Keratinocyte (primary cell): Measurements from ENCODE around the gene GDPD5. TPM values are rescaled to one million over a fixed set of nuclear protein-coding genes. Genes with fewer than 3 reads are reported as not detected.

Experiments
- DNase-seq: peaks from one replicate; pipeline ENCODE4 v3.0.0-alpha.2; 2011; ENCODE audit warnings: low read depth, missing footprints, low spot score
- FAIRE-seq: peaks from 2 replicates; lab custom pipeline; 2011; peaks lifted over from hg19 to GRCh38; lab: Jason Lieb, UNC
- H2AFZ ChIP-seq: 2 replicates; pipeline ENCODE4 v1.6.0; 2012; ENCODE audit warnings: low read length, control low read depth, inconsistent platforms; ENCODE audit not compliant: control insufficient read depth
- H3K27ac ChIP-seq: 2 replicates; pipeline ENCODE4 v1.5.1; 2011; ENCODE audit warnings: low read length; ENCODE audit not compliant: control insufficient read depth, insufficient read depth
- H3K27me3 ChIP-seq: 3 replicates; pipeline ENCODE4 v1.6.0; 2011; ENCODE audit warnings: low read length; ENCODE audit not compliant: control insufficient read depth, insufficient read depth; ENCODE audit errors: extremely low read depth
- H3K36me3 ChIP-seq, 2 experiments: 2 replicates in 1 of 2; 3 replicates in 1 of 2; pipeline ENCODE4 v1.5.1; 2011; ENCODE audit warnings: low read length in 2 of 2, mild to moderate bottlenecking in 1 of 2; ENCODE audit not compliant: control insufficient read depth in 2 of 2, insufficient read depth in 2 of 2; ENCODE audit errors: extremely low read depth in 1 of 2
- H3K4me1 ChIP-seq: 3 replicates; pipeline ENCODE4 v1.5.1; 2011; ENCODE audit warnings: low read length; ENCODE audit not compliant: control insufficient read depth, insufficient read depth; ENCODE audit errors: extremely low read depth
- H3K4me2 ChIP-seq: 3 replicates; pipeline ENCODE4 v1.6.0; 2011; ENCODE audit warnings: low read depth, low read length; ENCODE audit not compliant: control insufficient read depth, insufficient read depth; ENCODE audit errors: extremely low read depth
- H3K4me3 ChIP-seq, 3 experiments: fragments of 200-600 bp in 1 of 3; sonication (generic) in 1 of 3; 2 replicates in 2 of 3; 3 replicates in 1 of 3; pipeline ENCODE4 v1.5.1; 2011 to 2016; ENCODE audit warnings: low read length in 3 of 3, mild to moderate bottlenecking in 3 of 3, control low read depth in 2 of 3, inconsistent platforms in 1 of 3, low read depth in 1 of 3, mixed read lengths in 1 of 3, mixed run types in 1 of 3, moderate library complexity in 1 of 3; ENCODE audit not compliant: control insufficient read depth in 2 of 3, insufficient read depth in 2 of 3; ENCODE audit errors: extremely low read depth in 1 of 3
- H3K79me2 ChIP-seq: 2 replicates; pipeline ENCODE4 v1.6.0; 2012; ENCODE audit warnings: low read length; ENCODE audit not compliant: control insufficient read depth, insufficient read depth
- H3K9ac ChIP-seq: 3 replicates; pipeline ENCODE4 v1.6.0; 2011; ENCODE audit warnings: low read length; ENCODE audit not compliant: control insufficient read depth, insufficient read depth; ENCODE audit errors: extremely low read depth
- H3K9me1 ChIP-seq: 3 replicates; pipeline ENCODE4 v1.6.0; 2011; ENCODE audit warnings: low read length; ENCODE audit not compliant: control insufficient read depth, insufficient read depth; ENCODE audit errors: extremely low read depth
- H3K9me3 ChIP-seq: 2 replicates; pipeline ENCODE4 v1.5.1; 2012; ENCODE audit warnings: low read depth, low read length; ENCODE audit not compliant: control insufficient read depth
- H4K20me1 ChIP-seq: 3 replicates; pipeline ENCODE4 v1.6.0; 2011; ENCODE audit warnings: low read length; ENCODE audit not compliant: control insufficient read depth, insufficient read depth; ENCODE audit errors: extremely low read depth
- EZH2 ChIP-seq: IDR thresholded peaks from one replicate; pipeline ENCODE4 v1.6.1; 2012; ENCODE audit warnings: inconsistent platforms, mild to moderate bottlenecking, low read length, moderate library complexity
- dilution Hi-C: fragments of 300-500 bp; cut with MboI; formaldehyde crosslinking; loops from one replicate; pipeline ENCODE4 v1.7.0; 2020; ENCODE audit warnings: low sequenced_read_pairs; ENCODE audit not compliant: extremely low pct_ligation_motif_present
- polyA plus RNA-seq, 5 experiments: library from polyadenylated mRNA; depleted of rRNA in 3 of 5; stranded (reverse) in 3 of 5; stranded (forward) in 1 of 5; unstranded in 1 of 5; fragments of >200 nt; gene quantifications; 1 replicate in 1 of 5; 2 replicates in 3 of 5; 3 replicates in 1 of 5; pipeline versions ENCODE4 v1.2.1 to v1.2.3, GENCODE V29; 2011 to 2012; ENCODE audit warnings: missing spikeins in 2 of 5, low read depth in 1 of 5, low replicate concordance in 1 of 5
- TF ChIP-seq, protein P1 (sequence below), 3 experiments: IDR thresholded peaks in 1 of 3; conservative IDR thresholded peaks in 1 of 3; optimal IDR thresholded peaks in 1 of 3; 2 replicates in 2 of 3; 3 replicates in 1 of 3; pipeline versions ENCODE3 to v1.5.1; 2011; ENCODE audit warnings: low read length in 3 of 3, mild to moderate bottlenecking in 3 of 3, moderate library complexity in 2 of 3, control low read depth in 1 of 3, inconsistent platforms in 1 of 3; ENCODE audit not compliant: insufficient read depth in 2 of 3; ENCODE audit errors: extremely low read depth in 1 of 3

GDPD5 gene
- polyA plus RNA-seq, 1 donor (not counting 4 experiments of a cell fraction or from before 2014, with no cell fraction given) = 2.1 TPM

DNA sequence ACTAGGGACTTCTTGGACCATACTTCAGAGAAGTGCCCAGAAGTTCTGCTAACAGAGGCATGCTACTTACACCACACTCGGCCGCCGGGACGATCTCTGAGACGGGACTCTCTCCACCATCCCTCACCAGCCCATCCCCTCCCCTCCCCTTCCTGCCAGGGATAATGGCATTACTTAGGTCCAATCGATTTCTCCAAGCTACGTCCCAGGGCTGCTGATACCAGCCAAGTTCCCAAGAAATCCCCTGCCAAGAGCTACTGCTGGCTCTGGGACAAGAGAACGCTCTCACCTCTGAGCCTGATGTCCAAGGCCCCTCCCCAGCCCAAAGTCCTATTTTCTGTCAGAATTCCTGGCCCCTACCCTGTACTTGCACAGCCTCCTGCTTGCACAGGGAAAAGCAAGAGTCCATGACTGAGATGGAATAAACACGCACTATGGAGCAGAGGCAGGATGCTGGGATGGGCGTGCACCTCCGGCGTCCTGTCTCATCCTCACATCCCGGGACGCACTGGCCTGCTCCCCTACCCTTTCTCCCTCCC, 42.7 kb downstream of the GDPD5 start:
- no peaks in the 10 kb centered on the region for H4K20me1 ChIP-seq
- FAIRE-seq = no peak

DNA sequence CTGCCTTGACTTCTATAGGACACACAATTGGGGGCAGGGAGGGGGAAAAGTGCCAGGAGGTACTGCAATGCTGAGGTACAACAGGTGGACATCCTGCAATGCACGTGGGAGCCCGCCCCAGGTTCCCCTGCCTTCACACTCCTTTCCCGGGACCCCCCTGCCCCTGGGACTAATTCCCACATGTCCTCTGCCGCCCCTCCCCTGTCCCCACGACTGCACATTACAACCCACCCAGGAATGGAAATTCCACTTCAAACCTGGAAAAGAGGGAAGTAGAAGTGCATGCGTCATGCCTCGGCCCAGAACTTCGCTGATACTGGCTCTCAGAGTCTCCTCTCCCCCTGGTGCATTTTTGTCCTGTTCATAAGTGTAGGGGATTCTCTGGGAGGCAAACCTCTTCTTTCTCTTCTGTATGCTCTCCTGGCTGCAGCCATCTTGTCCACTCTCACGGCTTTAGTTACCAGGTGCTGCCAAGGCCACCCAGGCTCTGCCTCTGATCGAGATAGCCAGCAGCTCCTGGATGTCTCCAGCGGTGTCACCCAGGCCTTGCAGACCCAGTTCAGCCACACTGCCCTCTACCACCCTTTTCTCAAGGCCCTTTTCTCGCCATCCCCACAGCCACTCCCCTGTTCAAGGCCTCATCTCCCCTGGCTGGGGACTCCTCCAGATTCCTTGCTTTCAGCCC, 43.7 kb downstream of the GDPD5 start:
- no peak for TF ChIP-seq EZH2
- TF ChIP-seq, protein P1, sequence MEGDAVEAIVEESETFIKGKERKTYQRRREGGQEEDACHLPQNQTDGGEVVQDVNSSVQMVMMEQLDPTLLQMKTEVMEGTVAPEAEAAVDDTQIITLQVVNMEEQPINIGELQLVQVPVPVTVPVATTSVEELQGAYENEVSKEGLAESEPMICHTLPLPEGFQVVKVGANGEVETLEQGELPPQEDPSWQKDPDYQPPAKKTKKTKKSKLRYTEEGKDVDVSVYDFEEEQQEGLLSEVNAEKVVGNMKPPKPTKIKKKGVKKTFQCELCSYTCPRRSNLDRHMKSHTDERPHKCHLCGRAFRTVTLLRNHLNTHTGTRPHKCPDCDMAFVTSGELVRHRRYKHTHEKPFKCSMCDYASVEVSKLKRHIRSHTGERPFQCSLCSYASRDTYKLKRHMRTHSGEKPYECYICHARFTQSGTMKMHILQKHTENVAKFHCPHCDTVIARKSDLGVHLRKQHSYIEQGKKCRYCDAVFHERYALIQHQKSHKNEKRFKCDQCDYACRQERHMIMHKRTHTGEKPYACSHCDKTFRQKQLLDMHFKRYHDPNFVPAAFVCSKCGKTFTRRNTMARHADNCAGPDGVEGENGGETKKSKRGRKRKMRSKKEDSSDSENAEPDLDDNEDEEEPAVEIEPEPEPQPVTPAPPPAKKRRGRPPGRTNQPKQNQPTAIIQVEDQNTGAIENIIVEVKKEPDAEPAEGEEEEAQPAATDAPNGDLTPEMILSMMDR (optimal IDR thresholded peaks at IDR 0.05 in 1 of 3, IDR thresholded peaks at IDR 0.05 in 1 of 3, conservative IDR thresholded peaks at IDR 0.05 in 1 of 3; ENCODE audit: extremely low read depth in 1 of 3, insufficient read depth in 2 of 3, low read length in 3 of 3) = no peak
- no peaks in the 10 kb centered on the region for H3K79me2 ChIP-seq
- DNase-seq (no peak), FAIRE-seq (no peak)
- H3K36me3 ChIP-seq = no peaks in the 10 kb centered on the region
- no peaks in the 10 kb centered on the region for H3K9me3 ChIP-seq
- no peaks in the 10 kb centered on the region for H4K20me1 ChIP-seq
- H2AFZ ChIP-seq = no peak overlapping the region
- no peak overlapping the region for H3K9ac ChIP-seq
- H3K27ac ChIP-seq = no peak overlapping the region
- H3K27me3 ChIP-seq = no peaks in the 10 kb centered on the region
- H3K4me2 ChIP-seq = no peak overlapping the region
- dilution Hi-C loops = no loop called here
- H3K9me1 ChIP-seq = no peaks in the 10 kb centered on the region
- H3K4me1 ChIP-seq = no peaks in the 10 kb centered on the region
- no peak overlapping the region for H3K4me3 ChIP-seq

More for the DNA sequence above, 42.7 kb downstream of the GDPD5 start:
- H3K4me3 ChIP-seq = no peak overlapping the region
- H3K27ac ChIP-seq = no peak overlapping the region
- H3K9ac ChIP-seq = no peak overlapping the region
- H3K4me1 ChIP-seq = no peaks in the 10 kb centered on the region
- dilution Hi-C loops = no loop called here
- H3K79me2 ChIP-seq = no peaks in the 10 kb centered on the region
- H3K36me3 ChIP-seq = no peaks in the 10 kb centered on the region
- no peaks in the 10 kb centered on the region for H3K27me3 ChIP-seq
- no peaks in the 10 kb centered on the region for H3K9me1 ChIP-seq
- H3K9me3 ChIP-seq = no peaks in the 10 kb centered on the region
- H2AFZ ChIP-seq = no peak overlapping the region
- H3K4me2 ChIP-seq = no peak overlapping the region
- DNase-seq = no peak
- TF ChIP-seq, protein P1 (optimal IDR thresholded peaks at IDR 0.05 in 1 of 3, IDR thresholded peaks at IDR 0.05 in 1 of 3, conservative IDR thresholded peaks at IDR 0.05 in 1 of 3; ENCODE audit: extremely low read depth in 1 of 3, insufficient read depth in 2 of 3, low read length in 3 of 3) = no peak
- TF ChIP-seq EZH2 = no peak
